ENCODE measurements around the gene TMEM185B. TPM values are rescaled to one million over a fixed set of nuclear protein-coding genes. Genes with fewer than 3 reads are reported as not detected.

TMEM185B gene
- total and polyA plus RNA-seq, 2 donors: 7.0 to 8.1 TPM

- DNase-seq (ENCODE audit: low read depth in 6 of 9, low spot score in 9 of 9): no peak
- peak overlapping the region in 1 of 2 donors; percentile 57 for H3K4me3 ChIP-seq (ENCODE audit: low read length in 2 of 2)
- no peaks in the 10 kb centered on the region for H3K36me3 ChIP-seq (ENCODE audit: control insufficient read depth in 2 of 2, insufficient read depth in 2 of 2, low read length in 1 of 2)
- peaks cover 0 to 4% of the 10 kb centered on the region in 2 donors for H3K9me3 ChIP-seq (ENCODE audit: control insufficient read depth in 2 of 2, insufficient read depth in 1 of 2, low read length in 1 of 2)
- no peak overlapping the region for H3K27ac ChIP-seq (ENCODE audit: low read depth in 1 of 2, low read length in 1 of 2)
- H3K4me1 ChIP-seq (ENCODE audit: control insufficient read depth in 2 of 2, insufficient read depth in 2 of 2, low read length in 2 of 2): peaks cover 45 to 73% of the 10 kb centered on the region in 2 donors
- 92% methylated on average over 17 of the region's 17 CpGs for WGBS
- H3K27me3 ChIP-seq (ENCODE audit: control insufficient read depth in 2 of 2, insufficient read depth in 1 of 2, low read length in 1 of 2): no peaks in the 10 kb centered on the region
Measured at GRCh38 chr2:120230515-120231471, 7.6 kb upstream of the TMEM185B start.

GRCh38 chr2:120229341-120229740, 6.1 kb upstream of the TMEM185B start:
- Histone ChIP-seq H3K9me3 (ENCODE audit: control insufficient read depth in 2 of 2, insufficient read depth in 1 of 2, low read length in 1 of 2) (peaks cover 0 to 6% of the 10 kb centered on the region in 2 donors), H3K4me1 (ENCODE audit: control insufficient read depth in 2 of 2, insufficient read depth in 2 of 2, low read length in 2 of 2) (peaks cover 46 to 75% of the 10 kb centered on the region in 2 donors), H3K27ac (ENCODE audit: low read depth in 1 of 2, low read length in 1 of 2) (no peak overlapping the region), H3K36me3 (ENCODE audit: control insufficient read depth in 2 of 2, insufficient read depth in 2 of 2, low read length in 1 of 2) (no peaks in the 10 kb centered on the region), H3K27me3 (ENCODE audit: control insufficient read depth in 2 of 2, insufficient read depth in 1 of 2, low read length in 1 of 2) (no peaks in the 10 kb centered on the region), H3K4me3 (ENCODE audit: low read length in 2 of 2) (no peak overlapping the region)
- DNase-seq (ENCODE audit: low read depth in 6 of 9, low spot score in 9 of 9): no peak
- 97% methylated on average over 10 of the region's 10 CpGs for WGBS

GRCh38 chr2:120228503-120228902, 5.3 kb upstream of the TMEM185B start:
- H3K9me3 ChIP-seq (ENCODE audit: control insufficient read depth in 2 of 2, insufficient read depth in 1 of 2, low read length in 1 of 2): peaks cover 0 to 6% of the 10 kb centered on the region in 2 donors
- no peaks in the 10 kb centered on the region for H3K36me3 ChIP-seq (ENCODE audit: control insufficient read depth in 2 of 2, insufficient read depth in 2 of 2, low read length in 1 of 2)
- WGBS: 73% methylated on average over 5 of the region's 5 CpGs
- peaks cover 53 to 84% of the 10 kb centered on the region in 2 donors for H3K4me1 ChIP-seq (ENCODE audit: control insufficient read depth in 2 of 2, insufficient read depth in 2 of 2, low read length in 2 of 2)
- H3K27me3 ChIP-seq (ENCODE audit: control insufficient read depth in 2 of 2, insufficient read depth in 1 of 2, low read length in 1 of 2): no peaks in the 10 kb centered on the region
- peak overlapping the region in 1 of 2 donors; percentile 86 for H3K27ac ChIP-seq (ENCODE audit: low read depth in 1 of 2, low read length in 1 of 2)
- H3K4me3 ChIP-seq (ENCODE audit: low read length in 2 of 2): no peak overlapping the region
- DNase-seq (ENCODE audit: low read depth in 6 of 9, low spot score in 9 of 9): peak in 3 of 9 donors; percentile 35 to 69 (median 39)

- Histone ChIP-seq H3K36me3 (ENCODE audit: control insufficient read depth in 2 of 2, insufficient read depth in 2 of 2, low read length in 1 of 2) (no peaks in the 10 kb centered on the region), H3K27ac (ENCODE audit: low read depth in 1 of 2, low read length in 1 of 2) (peak overlapping the region; percentile 75 to 86), H3K9me3 (ENCODE audit: control insufficient read depth in 2 of 2, insufficient read depth in 1 of 2, low read length in 1 of 2) (peaks cover 0 to 11% of the 10 kb centered on the region in 2 donors), H3K27me3 (ENCODE audit: control insufficient read depth in 2 of 2, insufficient read depth in 1 of 2, low read length in 1 of 2) (no peaks in the 10 kb centered on the region), H3K4me3 (ENCODE audit: low read length in 2 of 2) (no peak overlapping the region), H3K4me1 (ENCODE audit: control insufficient read depth in 2 of 2, insufficient read depth in 2 of 2, low read length in 2 of 2) (peaks cover 58 to 80% of the 10 kb centered on the region in 2 donors)
- 44% methylated on average over 16 of the region's 16 CpGs for WGBS
- DNase-seq (ENCODE audit: low read depth in 6 of 9, low spot score in 9 of 9): peak in 4 of 9 donors; percentile 49 to 79 (median 56)
Measured at GRCh38 chr2:120227111-120227991, 4.2 kb upstream of the TMEM185B start.

GRCh38 chr2:120226316-120226715, 3.1 kb upstream of the TMEM185B start:
- peaks cover 1 to 15% of the 10 kb centered on the region in 2 donors for H3K9me3 ChIP-seq (ENCODE audit: control insufficient read depth in 2 of 2, insufficient read depth in 1 of 2, low read length in 1 of 2)
- no peaks in the 10 kb centered on the region for H3K27me3 ChIP-seq (ENCODE audit: control insufficient read depth in 2 of 2, insufficient read depth in 1 of 2, low read length in 1 of 2)
- no peak overlapping the region for H3K4me3 ChIP-seq (ENCODE audit: low read length in 2 of 2)
- no peak overlapping the region for H3K27ac ChIP-seq (ENCODE audit: low read depth in 1 of 2, low read length in 1 of 2)
- peaks cover 0 to 8% of the 10 kb centered on the region in 2 donors for H3K36me3 ChIP-seq (ENCODE audit: control insufficient read depth in 2 of 2, insufficient read depth in 2 of 2, low read length in 1 of 2)
- H3K4me1 ChIP-seq (ENCODE audit: control insufficient read depth in 2 of 2, insufficient read depth in 2 of 2, low read length in 2 of 2): peaks cover 58 to 78% of the 10 kb centered on the region in 2 donors
- DNase-seq (ENCODE audit: low read depth in 6 of 9, low spot score in 9 of 9): no peak
- 44% methylated on average over 9 of the region's 9 CpGs for WGBS

GRCh38 chr2:120225549-120226065, 2.4 kb upstream of the TMEM185B start:
- DNase-seq (ENCODE audit: low read depth in 6 of 9, low spot score in 9 of 9): no peak
- 96% methylated on average over 9 of the region's 9 CpGs for WGBS
- Histone ChIP-seq H3K4me1 (ENCODE audit: control insufficient read depth in 2 of 2, insufficient read depth in 2 of 2, low read length in 2 of 2) (peaks cover 55 to 71% of the 10 kb centered on the region in 2 donors), H3K27ac (ENCODE audit: low read depth in 1 of 2, low read length in 1 of 2) (no peak overlapping the region), H3K4me3 (ENCODE audit: low read length in 2 of 2) (no peak overlapping the region), H3K9me3 (ENCODE audit: control insufficient read depth in 2 of 2, insufficient read depth in 1 of 2, low read length in 1 of 2) (peaks cover 1 to 15% of the 10 kb centered on the region in 2 donors), H3K27me3 (ENCODE audit: control insufficient read depth in 2 of 2, insufficient read depth in 1 of 2, low read length in 1 of 2) (no peaks in the 10 kb centered on the region), H3K36me3 (ENCODE audit: control insufficient read depth in 2 of 2, insufficient read depth in 2 of 2, low read length in 1 of 2) (peaks cover 0 to 11% of the 10 kb centered on the region in 2 donors)

GRCh38 chr2:120224735-120225548, 1.7 kb upstream of the TMEM185B start:
- no peak for DNase-seq (ENCODE audit: low read depth in 6 of 9, low spot score in 9 of 9)
- Histone ChIP-seq H3K4me3 (ENCODE audit: low read length in 2 of 2) (no peak overlapping the region), H3K9me3 (ENCODE audit: control insufficient read depth in 2 of 2, insufficient read depth in 1 of 2, low read length in 1 of 2) (peaks cover 1 to 15% of the 10 kb centered on the region in 2 donors), H3K36me3 (ENCODE audit: control insufficient read depth in 2 of 2, insufficient read depth in 2 of 2, low read length in 1 of 2) (peaks cover 0 to 11% of the 10 kb centered on the region in 2 donors), H3K4me1 (ENCODE audit: control insufficient read depth in 2 of 2, insufficient read depth in 2 of 2, low read length in 2 of 2) (peaks cover 51 to 65% of the 10 kb centered on the region in 2 donors), H3K27ac (ENCODE audit: low read depth in 1 of 2, low read length in 1 of 2) (no peak overlapping the region), H3K27me3 (ENCODE audit: control insufficient read depth in 2 of 2, insufficient read depth in 1 of 2, low read length in 1 of 2) (no peaks in the 10 kb centered on the region)
- WGBS: 98% methylated on average over 9 of the region's 9 CpGs

- no peaks in the 10 kb centered on the region for H3K27me3 ChIP-seq (ENCODE audit: control insufficient read depth in 2 of 2, insufficient read depth in 1 of 2, low read length in 1 of 2)
- H3K36me3 ChIP-seq (ENCODE audit: control insufficient read depth in 2 of 2, insufficient read depth in 2 of 2, low read length in 1 of 2): peaks cover 4 to 13% of the 10 kb centered on the region in 2 donors
- H3K4me3 ChIP-seq (ENCODE audit: low read length in 2 of 2): peak overlapping the region in 1 of 2 donors; percentile 69
- WGBS: 97% methylated on average over 13 of the region's 13 CpGs
- peaks cover 44 to 58% of the 10 kb centered on the region in 2 donors for H3K4me1 ChIP-seq (ENCODE audit: control insufficient read depth in 2 of 2, insufficient read depth in 2 of 2, low read length in 2 of 2)
- H3K9me3 ChIP-seq (ENCODE audit: control insufficient read depth in 2 of 2, insufficient read depth in 1 of 2, low read length in 1 of 2): peaks cover 1 to 15% of the 10 kb centered on the region in 2 donors
- H3K27ac ChIP-seq (ENCODE audit: low read depth in 1 of 2, low read length in 1 of 2): no peak overlapping the region
- DNase-seq (ENCODE audit: low read depth in 6 of 9, low spot score in 9 of 9): no peak
Measured at GRCh38 chr2:120224256-120224655, 1.1 kb upstream of the TMEM185B start.
